GM12872 (cell line): ENCODE results near the gene SLC4A9.
A peak's percentile ranks its signal among the peaks of the same experiment; 100 is the strongest.

Source experiments
- CTCF ChIP-seq: IDR thresholded peaks from 3 replicates; pipeline ENCODE4 v1.5.1; 2011; ENCODE audit warnings: low read depth, mild to moderate bottlenecking, low read length, moderate library complexity; ENCODE audit not compliant: insufficient read depth

Gene SLC4A9

DNA sequence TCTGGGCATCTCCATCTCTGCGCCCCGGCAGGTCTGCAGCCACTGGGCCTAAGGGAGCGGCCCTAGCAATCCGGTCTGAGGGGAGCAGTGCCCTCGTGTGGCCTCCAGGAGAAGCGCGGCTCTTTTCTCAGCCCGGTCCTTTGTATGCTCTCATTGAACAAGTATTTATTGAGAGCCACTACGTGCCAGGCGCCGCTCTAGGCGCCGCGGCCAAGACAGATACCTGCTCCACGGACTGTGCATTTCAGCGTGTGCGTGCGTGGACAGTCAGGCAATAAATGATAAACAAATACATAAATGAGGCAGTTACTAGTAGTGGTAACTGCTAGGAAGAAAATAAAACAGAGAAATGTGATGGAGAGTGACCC is 2.3 kb upstream of the SLC4A9 start:
- TF ChIP-seq CTCF = peak; percentile 93

- peak; percentile 33; the same call in 1 of the 3 replicates for TF ChIP-seq CTCF
These were observed 1.2 kb upstream of the SLC4A9 start for GRCh38 chr5:140358738-140359310.

DNA sequence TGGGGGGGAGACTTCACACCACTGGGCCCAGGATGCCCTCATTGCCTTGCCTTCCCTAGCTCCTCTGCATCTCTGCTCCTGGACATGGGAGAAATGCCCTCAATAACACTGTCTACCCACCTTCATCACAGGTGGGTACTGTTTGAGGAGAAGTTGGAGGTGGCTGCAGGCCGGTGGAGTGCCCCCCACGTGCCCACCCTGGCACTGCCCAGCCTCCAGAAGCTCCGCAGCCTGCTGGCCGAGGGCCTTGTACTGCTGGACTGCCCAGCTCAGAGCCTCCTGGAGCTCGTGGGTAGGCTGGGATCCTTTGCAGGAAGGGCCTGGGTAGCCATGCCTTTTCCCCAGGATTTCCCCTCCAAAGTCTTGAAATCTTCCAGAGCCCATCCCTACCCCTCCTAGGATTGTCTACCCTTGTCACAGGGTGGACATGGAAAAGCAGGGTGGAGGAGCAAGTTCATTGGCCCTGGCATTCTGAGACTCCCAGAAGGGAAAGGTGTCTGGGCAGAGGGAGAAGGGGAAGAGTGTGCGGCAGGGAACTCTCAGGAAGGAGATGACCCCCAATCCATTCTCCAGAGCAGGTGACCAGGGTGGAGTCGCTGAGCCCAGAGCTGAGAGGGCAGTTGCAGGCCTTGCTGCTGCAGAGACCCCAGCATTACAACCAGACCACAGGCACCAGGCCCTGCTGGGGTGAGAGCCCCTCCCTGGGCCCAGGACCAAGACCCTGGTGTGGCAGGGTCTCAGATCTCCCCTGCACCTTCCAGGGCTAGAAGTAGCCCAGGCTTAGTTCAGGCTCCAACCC is 886 bp downstream of the SLC4A9 start:
- no peak for TF ChIP-seq CTCF

GRCh38 chr5:140361901-140362300 is 1.9 kb downstream of the SLC4A9 start:
- TF ChIP-seq CTCF = no peak

GRCh38 chr5:140362311-140362710 is 2.3 kb downstream of the SLC4A9 start:
- no peak for TF ChIP-seq CTCF

GRCh38 chr5:140362875-140363630 is 3.1 kb downstream of the SLC4A9 start:
- TF ChIP-seq CTCF = peak; percentile 98

DNA sequence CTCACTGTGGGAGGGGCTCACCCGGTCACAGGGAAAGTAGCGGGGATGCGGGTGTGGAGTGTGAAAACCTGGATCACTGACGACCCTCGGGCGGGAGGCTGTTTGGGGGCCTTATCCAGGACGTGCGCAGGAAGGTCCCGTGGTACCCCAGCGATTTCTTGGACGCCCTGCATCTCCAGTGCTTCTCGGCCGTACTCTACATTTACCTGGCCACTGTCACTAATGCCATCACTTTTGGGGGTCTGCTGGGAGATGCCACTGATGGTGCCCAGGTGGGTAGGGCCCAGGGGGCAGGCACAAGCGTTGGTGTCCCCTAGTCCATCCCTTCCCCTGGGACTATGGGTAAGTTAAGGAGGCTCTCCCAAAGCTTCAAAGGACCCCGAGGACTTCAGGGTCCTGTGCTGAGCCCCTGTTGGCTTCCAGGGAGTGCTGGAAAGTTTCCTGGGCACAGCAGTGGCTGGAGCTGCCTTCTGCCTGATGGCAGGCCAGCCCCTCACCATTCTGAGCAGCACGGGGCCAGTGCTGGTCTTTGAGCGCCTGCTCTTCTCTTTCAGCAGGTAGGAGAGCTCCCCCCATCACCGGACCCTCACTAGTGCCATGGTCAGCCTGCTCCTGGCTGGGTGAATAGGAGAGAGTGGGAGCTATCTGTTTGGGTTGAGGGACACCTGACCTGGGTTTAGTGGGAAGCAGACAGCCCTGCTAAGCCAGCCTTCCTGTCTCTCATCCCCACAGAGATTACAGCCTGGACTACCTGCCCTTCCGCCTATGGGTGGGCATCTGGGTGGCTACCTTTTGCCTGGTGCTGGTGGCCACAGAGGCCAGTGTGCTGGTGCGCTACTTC is 3.9 kb downstream of the SLC4A9 start:
- no peak for TF ChIP-seq CTCF
